ENCODE data around the gene FBXL17.
A peak's percentile ranks its signal among the peaks of the same experiment; 100 is the strongest.
"Not testable (repeated sequence)": the region's sequence is repeated elsewhere in the genome, so short reads cannot be mapped to it uniquely, and the experiment has no call there.

FBXL17 gene

GRCh38 chr5:108311682-108312081 lies 70.2 kb downstream of the FBXL17 start:
- peak; percentile 41 for DNase-seq (ENCODE audit: low spot score)

DNA sequence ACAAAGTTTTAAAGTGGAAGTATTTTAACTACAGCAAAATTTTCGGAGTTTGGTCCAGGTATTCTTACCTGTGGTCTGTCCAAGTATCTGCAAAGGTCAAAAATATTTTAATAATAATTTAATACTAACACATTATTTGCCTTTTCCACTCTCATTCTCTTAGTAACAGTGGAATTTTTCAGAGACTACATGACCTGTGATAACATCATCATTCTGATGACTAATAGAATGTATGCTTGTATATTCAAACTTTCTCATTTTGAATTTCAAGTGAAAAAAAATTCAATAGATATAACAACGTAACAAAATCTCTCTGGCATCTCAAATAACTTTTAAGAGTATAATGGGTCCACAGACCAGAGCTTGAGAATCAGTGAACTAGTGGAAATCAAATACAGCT lies 78.3 kb downstream of the FBXL17 start:
- no peak for DNase-seq (ENCODE audit: low spot score)

- DNase-seq (ENCODE audit: low spot score): no peak
These were observed 78.8 kb downstream of the FBXL17 start for GRCh38 chr5:108303086-108303485.

GRCh38 chr5:108297042-108297601 lies 84.8 kb downstream of the FBXL17 start:
- DNase-seq (ENCODE audit: low spot score): no peak

GRCh38 chr5:108295578-108296368 lies 86.1 kb downstream of the FBXL17 start:
- no peak for DNase-seq (ENCODE audit: low spot score)

DNA sequence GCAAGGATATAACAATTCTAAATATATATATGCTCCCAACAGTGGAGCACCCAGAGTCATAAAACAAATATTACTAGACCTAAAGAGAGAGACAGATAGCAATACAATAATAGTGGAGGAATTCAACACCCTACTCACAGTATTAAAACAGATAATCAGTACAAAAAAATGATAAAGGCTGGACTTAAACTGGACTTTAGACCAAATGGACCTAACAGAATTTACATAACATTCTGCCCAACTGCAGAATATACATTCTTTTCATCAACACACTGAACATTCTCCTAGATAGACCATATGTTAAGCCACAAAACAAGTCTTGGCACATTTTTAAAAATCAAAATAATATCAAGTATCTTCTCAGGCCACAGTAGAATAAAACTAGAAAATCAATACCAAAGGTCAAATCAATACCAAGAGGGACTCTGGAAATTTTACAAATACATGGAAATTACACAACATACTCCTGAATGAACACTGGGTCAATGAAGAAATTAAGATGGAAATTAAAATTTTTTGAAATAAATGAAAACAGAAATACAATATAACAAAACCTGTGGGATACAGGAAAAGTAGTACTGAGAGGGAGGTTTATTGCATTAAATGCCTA lies 100.8 kb downstream of the FBXL17 start:
- no peak for DNase-seq (ENCODE audit: low spot score)

DNA sequence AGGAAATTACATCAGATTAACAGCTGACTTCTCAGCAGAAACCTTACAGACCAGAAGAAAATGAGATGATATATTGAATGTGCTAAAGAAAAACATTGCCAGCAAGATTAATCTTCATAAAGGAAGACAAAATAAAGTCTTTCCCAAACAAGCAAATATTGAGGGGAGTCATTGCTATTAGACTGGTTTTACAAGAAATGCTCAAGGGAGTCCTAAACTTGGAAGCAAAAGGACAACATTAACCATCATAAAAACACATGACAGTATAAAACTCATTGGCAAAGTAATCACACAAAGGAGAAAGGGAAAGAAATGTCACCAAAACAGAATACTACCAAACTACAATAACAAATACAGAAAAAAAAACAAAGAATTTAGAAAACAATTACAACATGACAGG lies 101.7 kb downstream of the FBXL17 start:
- no peak for DNase-seq (ENCODE audit: low spot score)

GRCh38 chr5:108278285-108279240 lies 103.3 kb downstream of the FBXL17 start:
- no peak for DNase-seq (ENCODE audit: low spot score)

- no peak for DNase-seq (ENCODE audit: low spot score)
These were observed 105.5 kb downstream of the FBXL17 start for GRCh38 chr5:108276187-108277050.

DNA sequence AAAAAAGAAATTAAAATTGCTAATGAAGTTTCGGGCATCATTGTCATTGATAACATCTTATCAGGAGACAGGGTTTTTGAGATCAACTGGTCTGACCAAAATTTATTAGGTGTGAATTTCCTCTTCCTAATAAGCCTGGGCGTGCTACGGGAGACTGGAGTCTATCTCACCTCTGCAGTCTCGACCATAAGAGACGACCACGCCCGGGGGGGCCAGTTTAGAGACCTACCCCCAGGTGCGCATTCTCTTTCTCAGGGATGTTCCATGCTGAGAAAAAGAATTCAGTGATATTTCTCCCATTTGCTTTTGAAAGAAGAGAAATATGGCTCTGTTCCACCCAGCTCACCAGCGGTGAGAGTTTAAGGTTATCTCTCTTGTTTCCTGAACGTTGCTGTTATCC lies 107.8 kb downstream of the FBXL17 start:
- not testable (repeated sequence) for DNase-seq (ENCODE audit: low spot score)

DNA sequence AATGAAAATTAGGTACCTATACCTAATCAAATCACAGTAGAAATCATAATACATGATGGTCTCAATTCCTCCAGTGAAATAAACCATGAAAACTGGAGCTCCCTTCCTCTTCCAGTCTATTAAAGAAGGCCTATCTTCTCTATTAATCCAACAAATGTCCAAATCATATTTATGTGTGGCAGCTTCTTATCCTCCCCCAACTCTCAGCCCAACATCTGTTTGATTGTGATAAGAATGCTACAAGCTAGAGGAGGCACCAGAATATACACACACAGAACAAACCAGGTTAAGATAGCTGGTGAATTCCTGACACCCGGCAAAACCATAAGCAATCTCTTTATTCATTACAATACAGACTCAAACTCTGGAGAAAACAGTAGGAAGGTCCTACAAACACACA lies 110.8 kb downstream of the FBXL17 start:
- no peak for DNase-seq (ENCODE audit: low spot score)

DNA sequence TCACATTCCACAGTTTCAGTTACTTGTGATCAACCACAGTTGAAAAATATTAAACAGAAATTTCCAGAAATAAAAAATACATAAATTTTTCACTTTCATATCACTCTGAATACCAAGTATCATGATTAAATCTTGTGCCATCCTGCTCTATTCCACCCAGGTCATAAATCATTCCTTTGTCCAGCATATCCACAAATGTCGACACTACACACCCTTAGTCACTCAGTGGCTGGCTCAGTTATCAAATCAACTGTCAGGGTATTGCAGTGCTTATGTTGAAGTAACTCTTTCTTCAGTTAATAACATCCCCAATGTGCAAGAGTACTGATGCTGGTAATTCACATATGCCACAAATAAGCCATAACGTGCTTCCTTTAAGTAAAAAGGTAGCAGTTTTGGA lies 115.7 kb downstream of the FBXL17 start:
- DNase-seq (ENCODE audit: low spot score): no peak

- DNase-seq (ENCODE audit: low spot score): no peak
These were observed 117.4 kb downstream of the FBXL17 start for GRCh38 chr5:108264533-108264932.

DNA sequence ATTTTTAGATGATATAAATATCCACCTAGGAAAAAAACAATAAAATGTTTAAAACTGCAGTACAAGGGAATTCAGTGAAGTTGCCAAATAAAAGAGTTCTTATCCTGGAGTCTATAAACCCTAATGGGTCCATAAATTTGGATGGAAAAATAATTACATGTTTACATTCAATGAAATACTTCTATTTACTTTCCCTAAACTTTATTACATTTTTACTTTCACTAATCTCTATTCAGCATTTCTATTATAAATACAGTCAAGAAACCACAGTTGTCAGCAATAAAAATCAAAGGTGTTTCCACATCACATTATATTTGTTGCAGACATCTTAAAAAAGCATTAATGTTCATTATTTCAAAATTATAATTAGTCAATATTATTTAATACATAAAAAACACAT lies 118.6 kb downstream of the FBXL17 start:
- DNase-seq (ENCODE audit: low spot score): no peak

- DNase-seq (ENCODE audit: low spot score): no peak
These were observed 121.1 kb downstream of the FBXL17 start for GRCh38 chr5:108260858-108261170.

- DNase-seq (ENCODE audit: low spot score): peak; percentile 85
These were observed 121.6 kb downstream of the FBXL17 start for GRCh38 chr5:108260117-108260857.

- no peak for DNase-seq (ENCODE audit: low spot score)
These were observed 122.6 kb downstream of the FBXL17 start for GRCh38 chr5:108259306-108259705.

DNA sequence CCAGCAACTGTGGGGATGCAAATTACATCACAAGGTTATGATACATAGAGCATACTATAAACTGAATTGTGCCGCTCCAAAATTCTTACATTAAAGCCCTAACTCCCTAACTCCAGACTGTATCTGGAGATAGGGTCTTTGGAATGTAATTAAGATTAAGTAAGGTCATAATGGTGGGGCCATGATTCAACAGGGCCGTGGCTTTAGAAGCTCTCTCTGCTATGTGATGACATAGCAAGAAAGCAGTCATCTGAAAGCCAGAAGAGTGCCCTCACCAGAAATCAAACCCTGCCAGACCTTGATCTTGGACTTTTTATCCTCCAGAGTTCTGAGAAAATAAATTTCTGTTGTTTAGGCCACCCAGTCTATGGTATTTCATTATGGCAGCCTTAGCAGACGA lies 123.9 kb downstream of the FBXL17 start:
- no peak for DNase-seq (ENCODE audit: low spot score)

- DNase-seq (ENCODE audit: low spot score): no peak
These were observed 126.4 kb downstream of the FBXL17 start for GRCh38 chr5:108255468-108255867.

- DNase-seq (ENCODE audit: low spot score): no peak
These were observed 130.5 kb downstream of the FBXL17 start for GRCh38 chr5:108251350-108251749.

Data from pons (tissue), 1 donor.